Activated CD8-positive, alpha-beta memory T cell treated with anti-CD3 and anti-CD28 coated beads, Interleukin-2, amount 10 ng/mL, durations not matched to agents 7 days and 5 days (primary cell): Measurements from ENCODE around the gene TERT. TPM values are rescaled to one million over a fixed set of nuclear protein-coding genes. Genes with fewer than 3 reads are reported as not detected.
A peak's percentile ranks its signal among the peaks of the same experiment; 100 is the strongest.

Experiments
- ATAC-seq: fragments of 150-1000 bp; cut with Tn5 transposase; one replicate; pipeline ENCODE4 v1.10.0; 2021; ENCODE audit warnings: moderate library complexity
- CTCF ChIA-PET: fragments of 350-600 bp; sonication (Branson Sonifier 250); formaldehyde crosslinking; loops from one replicate; lab custom pipeline; 2021; ENCODE audit warnings: antibody characterized with exemption; lab: Charles Lee
- DNase-seq: peaks from one replicate; pipeline ENCODE4 v3.0.0-alpha.2; 2020
- H3K27ac Mint-ChIP-seq: one replicate; pipeline ENCODE4 v1.8.0; 2021; ENCODE audit warnings: mild to moderate bottlenecking, mixed read lengths
- H3K27me3 Mint-ChIP-seq: one replicate; pipeline ENCODE4 v1.8.0; 2021; ENCODE audit warnings: mixed read lengths
- H3K36me3 Mint-ChIP-seq: one replicate; pipeline ENCODE4 v1.8.0; 2021; ENCODE audit warnings: mild to moderate bottlenecking, mixed read lengths
- H3K4me1 Mint-ChIP-seq: one replicate; pipeline ENCODE4 v1.8.0; 2021; ENCODE audit warnings: mixed read lengths
- H3K4me3 Mint-ChIP-seq: one replicate; pipeline ENCODE4 v1.8.0; 2021; ENCODE audit warnings: mild to moderate bottlenecking, moderate library complexity, mixed read lengths
- H3K9me3 Mint-ChIP-seq: one replicate; pipeline ENCODE4 v1.8.0; 2022; ENCODE audit warnings: low read depth, mixed read lengths
- total RNA-seq, 2 experiments: library from RNA; stranded (reverse); gene quantifications; one replicate each; pipeline ENCODE4 v1.2.3, GENCODE V29; 2021

Gene TERT
- total RNA-seq, 2 experiments from 2014 or later, result 0.82 to 1.5 TPM

DNA sequence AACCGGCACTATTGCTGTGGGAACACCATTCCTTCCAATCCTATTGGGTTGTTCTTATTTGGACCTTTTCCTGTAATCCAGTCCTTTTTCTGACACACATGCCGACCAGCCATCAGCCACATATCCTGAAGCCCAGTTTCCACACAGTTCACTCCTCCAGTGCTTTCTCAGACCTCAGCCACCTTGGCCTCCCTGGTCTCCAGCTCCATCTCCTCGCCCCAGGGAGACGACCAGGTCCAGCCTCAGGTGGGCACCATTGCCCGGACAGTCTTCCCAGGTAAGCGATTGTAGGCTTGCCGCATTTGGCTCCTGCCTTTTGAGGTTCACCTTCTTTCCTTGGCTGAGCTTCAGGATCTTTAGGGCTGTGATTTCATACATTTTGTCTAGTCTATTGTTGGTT is 15.2 kb upstream of the TERT start:
- CTCF ChIA-PET, result interaction anchor here (1.1 to 1.6 kb wide), 2 partner anchors 34 to 70 kb away, joined by 3 read pairs; partner anchors contain the start of gene CLPTM1L
- Mint-ChIP-seq H3K4me3 (no peak overlapping the region), H3K27ac (no peak overlapping the region), H3K4me1 (peaks cover 39% of the 10 kb centered on the region), H3K9me3 (peaks cover 9% of the 10 kb centered on the region), H3K36me3 (peaks cover 14% of the 10 kb centered on the region), H3K27me3 (peaks cover 23% of the 10 kb centered on the region)
- DNase-seq (no peak), ATAC-seq (no peak)

DNA sequence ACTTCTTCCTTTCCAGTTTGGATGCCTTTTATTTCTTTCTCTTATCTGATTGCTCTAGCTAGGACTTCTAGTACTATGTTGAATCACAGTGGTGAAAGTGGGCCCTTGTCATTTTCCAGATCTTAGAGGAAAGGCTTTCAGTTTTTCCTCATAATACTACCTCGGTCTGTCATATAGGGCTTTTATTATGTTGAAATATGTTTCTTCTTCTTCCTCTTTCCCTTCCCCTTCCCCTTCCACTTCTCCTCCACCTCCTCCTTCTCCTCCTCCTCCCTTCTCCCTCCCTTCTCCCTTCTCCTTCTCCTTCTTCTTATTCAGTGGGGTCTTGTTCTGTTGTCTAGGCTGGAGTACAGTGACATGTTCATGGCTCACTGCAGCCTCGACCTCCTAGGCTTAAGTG is 9.2 kb upstream of the TERT start:
- no peak overlapping the region for H3K4me3 Mint-ChIP-seq
- no peak for ATAC-seq
- H3K9me3 Mint-ChIP-seq, result no peaks in the 10 kb centered on the region
- CTCF ChIA-PET, result interaction anchor here (1.1 kb wide), 1 partner anchor 9 kb away, joined by 3 read pairs; no protein-coding TSS in a partner anchor
- peaks cover 36% of the 10 kb centered on the region for H3K27me3 Mint-ChIP-seq
- H3K36me3 Mint-ChIP-seq, result no peaks in the 10 kb centered on the region
- no peak overlapping the region for H3K27ac Mint-ChIP-seq
- no peaks in the 10 kb centered on the region for H3K4me1 Mint-ChIP-seq
- no peak for DNase-seq

DNA sequence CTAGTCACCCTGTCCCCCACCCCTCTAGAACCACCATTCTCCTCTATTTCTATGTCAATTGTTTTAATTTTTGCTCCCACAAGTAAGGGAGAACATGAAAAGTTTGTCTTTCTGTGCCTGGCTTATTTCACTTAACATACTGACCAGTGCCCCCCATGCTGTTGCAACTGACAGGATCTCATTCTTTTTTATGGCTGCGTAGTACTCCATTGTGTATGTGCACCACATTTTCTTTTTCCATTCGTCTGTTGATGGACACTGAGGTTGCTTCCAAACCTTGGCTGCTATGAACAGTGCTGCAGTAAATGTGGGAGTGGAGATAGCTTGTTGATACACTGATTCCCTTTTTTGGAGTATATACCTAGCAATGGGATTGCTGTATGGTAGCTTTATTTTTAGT is 7.4 kb upstream of the TERT start:
- H3K4me1 Mint-ChIP-seq, result no peaks in the 10 kb centered on the region
- H3K4me3 Mint-ChIP-seq, result no peak overlapping the region
- DNase-seq (no peak), ATAC-seq (no peak)
- H3K36me3 Mint-ChIP-seq, result no peaks in the 10 kb centered on the region
- peaks cover 34% of the 10 kb centered on the region for H3K27me3 Mint-ChIP-seq
- no peak overlapping the region for H3K27ac Mint-ChIP-seq
- CTCF ChIA-PET, result interaction anchor here (1.2 kb wide), 1 partner anchor 8 kb away, joined by 3 read pairs; no protein-coding TSS in a partner anchor
- no peaks in the 10 kb centered on the region for H3K9me3 Mint-ChIP-seq

DNA sequence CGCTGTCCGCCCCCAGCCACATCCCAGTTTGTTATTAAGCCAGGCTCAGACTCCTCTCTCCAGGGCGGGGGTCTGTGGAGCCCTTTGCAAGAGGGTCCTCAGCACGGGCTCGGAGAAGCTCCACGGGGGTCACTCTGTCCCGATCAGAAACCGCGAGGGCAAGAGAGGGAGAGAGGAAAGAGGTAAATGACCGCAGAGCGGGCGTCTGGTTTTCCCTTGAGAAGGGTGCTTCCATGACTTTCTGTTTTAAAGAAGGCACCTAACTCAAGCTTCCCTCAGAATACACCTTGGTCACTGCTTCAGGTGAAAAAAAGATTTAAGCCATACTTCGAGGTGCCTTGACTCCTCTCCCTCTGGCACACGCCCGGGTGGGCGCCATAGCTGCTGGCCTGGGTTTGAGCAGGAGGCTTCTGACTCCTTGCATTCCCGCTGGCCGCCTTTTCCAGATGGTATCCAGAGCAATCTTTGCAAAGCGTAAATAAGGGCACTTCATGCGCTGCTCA is 5.8 kb upstream of the TERT start:
- Mint-ChIP-seq H3K36me3 (no peaks in the 10 kb centered on the region), H3K4me3 (no peak overlapping the region), H3K27me3 (peaks cover 45% of the 10 kb centered on the region), H3K27ac (no peak overlapping the region), H3K4me1 (no peaks in the 10 kb centered on the region), H3K9me3 (no peaks in the 10 kb centered on the region)
- ATAC-seq (no peak), DNase-seq (no peak)
- CTCF ChIA-PET, result no interaction called here

DNA sequence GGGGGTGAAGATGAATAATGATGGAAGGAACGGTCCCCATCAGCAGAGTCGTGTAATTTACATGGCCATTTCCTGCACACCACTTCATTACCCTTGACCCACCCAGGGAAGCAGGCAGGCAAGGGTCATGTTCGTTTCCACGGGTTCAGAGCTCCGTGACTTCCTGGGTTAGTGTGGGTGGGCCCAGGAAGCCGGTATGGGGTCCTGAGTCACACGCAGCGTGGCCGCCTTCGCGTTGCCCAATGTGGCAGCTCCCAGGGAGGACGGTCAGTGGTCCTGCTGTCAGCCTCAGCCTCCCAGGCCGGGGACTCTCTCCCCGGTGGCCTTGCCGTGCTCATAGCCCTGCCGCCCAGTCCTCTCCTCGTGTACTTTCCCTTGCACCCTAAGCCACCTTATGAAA is 5.1 kb upstream of the TERT start:
- Mint-ChIP-seq H3K27ac (no peak overlapping the region), H3K36me3 (no peaks in the 10 kb centered on the region), H3K4me1 (no peaks in the 10 kb centered on the region), H3K9me3 (no peaks in the 10 kb centered on the region), H3K4me3 (no peak overlapping the region), H3K27me3 (peaks cover 42% of the 10 kb centered on the region)
- no peak for DNase-seq
- CTCF ChIA-PET, result no interaction called here
- no peak for ATAC-seq

DNA sequence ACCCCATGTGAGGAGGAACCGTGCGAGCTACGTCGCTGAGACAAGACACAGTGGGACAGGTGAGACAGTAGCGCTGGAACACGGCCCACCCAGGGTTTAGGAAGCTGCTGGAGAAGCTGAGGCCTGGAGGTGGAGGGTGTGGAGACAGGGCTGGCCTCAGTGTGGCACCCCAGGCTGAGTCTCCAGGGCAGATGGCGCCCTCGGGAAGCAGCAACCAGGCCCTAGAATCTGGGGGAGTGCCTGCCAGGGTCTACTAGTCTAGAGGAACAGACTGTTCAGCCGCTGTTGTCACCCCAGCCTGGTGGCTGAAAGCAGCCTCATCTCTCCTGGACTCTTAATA is 4.6 kb upstream of the TERT start:
- peaks cover 38% of the 10 kb centered on the region for H3K27me3 Mint-ChIP-seq
- ATAC-seq (no peak), DNase-seq (no peak)
- H3K4me1 Mint-ChIP-seq, result no peaks in the 10 kb centered on the region
- H3K36me3 Mint-ChIP-seq, result no peaks in the 10 kb centered on the region
- no peak overlapping the region for H3K4me3 Mint-ChIP-seq
- no peaks in the 10 kb centered on the region for H3K9me3 Mint-ChIP-seq
- H3K27ac Mint-ChIP-seq, result no peak overlapping the region
- CTCF ChIA-PET, result no interaction called here

DNA sequence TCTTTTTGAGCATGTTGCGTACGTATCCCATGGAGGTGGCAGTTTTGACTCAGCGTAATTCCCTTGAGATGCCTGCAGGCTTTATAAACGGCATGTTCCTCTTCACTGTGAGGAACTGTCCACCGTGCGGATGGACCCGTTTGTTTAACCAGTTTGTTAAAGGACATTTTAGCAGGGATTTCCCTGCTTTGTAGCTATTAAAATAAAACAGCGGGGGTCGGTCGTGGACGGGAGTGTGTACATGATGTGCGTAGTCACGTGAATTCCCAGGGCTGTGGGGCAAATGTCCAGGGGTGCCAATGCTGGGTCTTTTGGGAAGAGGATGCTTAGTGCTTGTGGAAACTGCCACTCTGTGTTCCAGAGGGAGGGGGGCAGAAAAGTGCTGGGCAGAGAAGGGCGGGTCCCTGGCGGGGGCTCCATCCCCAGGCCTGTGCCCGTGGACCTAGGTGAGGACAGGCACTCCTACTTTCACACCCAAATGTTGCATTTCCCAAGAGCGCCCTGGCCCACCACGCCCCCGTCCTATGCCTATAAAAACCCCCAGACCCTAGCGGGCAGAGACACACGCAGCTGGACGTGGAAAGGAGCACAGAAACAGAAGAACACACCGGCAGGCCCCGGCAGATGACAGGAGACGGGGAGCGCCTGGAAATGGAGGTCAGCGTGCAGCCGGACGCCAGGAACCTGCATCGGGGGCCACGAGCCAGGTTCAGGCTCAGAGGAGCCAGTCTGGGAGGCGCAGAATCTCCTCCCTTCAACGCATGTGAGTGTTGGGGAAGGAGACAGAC is 4.0 kb upstream of the TERT start:
- ATAC-seq (no peak), DNase-seq (no peak)
- CTCF ChIA-PET, result no interaction called here
- Mint-ChIP-seq H3K4me1 (no peaks in the 10 kb centered on the region), H3K27me3 (peaks cover 33% of the 10 kb centered on the region), H3K4me3 (no peak overlapping the region), H3K36me3 (no peaks in the 10 kb centered on the region), H3K27ac (no peak overlapping the region), H3K9me3 (no peaks in the 10 kb centered on the region)

DNA sequence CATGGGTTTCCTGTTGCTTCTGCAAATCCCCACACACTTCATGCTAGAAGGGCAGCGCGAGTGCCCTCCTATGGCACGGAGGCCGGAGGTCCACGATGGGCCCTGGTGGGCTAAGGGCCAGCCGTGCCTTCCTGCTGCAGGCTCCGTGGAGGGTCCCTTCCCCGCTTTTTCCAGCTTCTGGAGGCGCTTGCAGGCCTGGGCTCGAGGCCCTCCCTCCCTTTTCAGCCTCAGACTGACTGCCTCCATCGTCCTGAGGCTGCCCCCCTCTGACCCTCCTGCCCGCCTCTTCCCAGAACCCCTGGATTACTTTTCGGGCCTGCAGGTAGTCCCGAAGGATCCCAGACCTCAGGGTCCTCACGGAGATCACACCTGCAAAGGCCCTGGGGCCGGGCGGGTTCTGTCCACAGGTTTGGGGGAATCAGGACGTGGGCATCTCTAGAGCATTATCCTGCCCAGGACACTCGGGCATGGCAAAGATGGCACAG is 3.2 kb upstream of the TERT start:
- Mint-ChIP-seq H3K4me1 (peaks cover 2% of the 10 kb centered on the region), H3K36me3 (no peaks in the 10 kb centered on the region), H3K4me3 (no peak overlapping the region), H3K27ac (no peak overlapping the region), H3K9me3 (no peaks in the 10 kb centered on the region), H3K27me3 (peaks cover 28% of the 10 kb centered on the region)
- ATAC-seq (no peak), DNase-seq (no peak)
- CTCF ChIA-PET, result no interaction called here

DNA sequence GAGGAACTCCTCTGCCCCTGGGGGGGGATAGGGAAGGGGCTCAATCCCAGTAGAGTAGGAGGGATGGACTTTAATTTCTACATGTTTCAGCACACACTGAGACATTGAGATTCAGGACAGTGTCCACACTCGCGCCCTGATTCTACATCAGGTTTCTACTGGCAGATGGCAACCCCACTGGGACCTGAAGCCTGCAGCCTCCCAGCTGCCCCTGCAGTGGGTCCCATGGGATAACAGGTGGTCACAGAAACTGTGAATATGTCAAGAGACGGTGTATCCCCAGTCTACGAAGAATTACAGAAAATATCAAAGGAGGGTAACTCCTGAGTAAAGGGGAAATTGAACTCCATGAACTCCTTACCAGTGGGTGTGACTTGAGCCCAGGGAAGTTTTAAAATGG is 2.4 kb upstream of the TERT start:
- Mint-ChIP-seq H3K27ac (no peak overlapping the region), H3K4me3 (no peak overlapping the region), H3K36me3 (no peaks in the 10 kb centered on the region), H3K4me1 (peaks cover 2% of the 10 kb centered on the region), H3K27me3 (peaks cover 19% of the 10 kb centered on the region), H3K9me3 (no peaks in the 10 kb centered on the region)
- ATAC-seq (no peak), DNase-seq (no peak)
- CTCF ChIA-PET, result no interaction called here

DNA sequence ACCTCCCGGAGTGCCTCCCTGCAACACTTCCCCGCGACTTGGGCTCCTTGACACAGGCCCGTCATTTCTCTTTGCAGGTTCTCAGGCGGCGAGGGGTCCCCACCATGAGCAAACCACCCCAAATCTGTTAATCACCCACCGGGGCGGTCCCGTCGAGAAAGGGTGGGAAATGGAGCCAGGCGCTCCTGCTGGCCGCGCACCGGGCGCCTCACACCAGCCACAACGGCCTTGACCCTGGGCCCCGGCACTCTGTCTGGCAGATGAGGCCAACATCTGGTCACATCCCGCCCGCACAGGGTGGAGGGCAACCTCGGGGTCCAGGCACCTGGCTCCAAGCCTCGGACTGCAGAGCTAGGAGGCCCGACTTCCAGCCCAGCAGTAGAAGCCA is 776 bp upstream of the TERT start:
- Mint-ChIP-seq H3K9me3 (no peaks in the 10 kb centered on the region), H3K4me3 (no peak overlapping the region), H3K27me3 (peaks cover 15% of the 10 kb centered on the region), H3K27ac (no peak overlapping the region), H3K36me3 (no peaks in the 10 kb centered on the region), H3K4me1 (peaks cover 2% of the 10 kb centered on the region)
- CTCF ChIA-PET, result no interaction called here
- ATAC-seq (no peak), DNase-seq (no peak)

DNA sequence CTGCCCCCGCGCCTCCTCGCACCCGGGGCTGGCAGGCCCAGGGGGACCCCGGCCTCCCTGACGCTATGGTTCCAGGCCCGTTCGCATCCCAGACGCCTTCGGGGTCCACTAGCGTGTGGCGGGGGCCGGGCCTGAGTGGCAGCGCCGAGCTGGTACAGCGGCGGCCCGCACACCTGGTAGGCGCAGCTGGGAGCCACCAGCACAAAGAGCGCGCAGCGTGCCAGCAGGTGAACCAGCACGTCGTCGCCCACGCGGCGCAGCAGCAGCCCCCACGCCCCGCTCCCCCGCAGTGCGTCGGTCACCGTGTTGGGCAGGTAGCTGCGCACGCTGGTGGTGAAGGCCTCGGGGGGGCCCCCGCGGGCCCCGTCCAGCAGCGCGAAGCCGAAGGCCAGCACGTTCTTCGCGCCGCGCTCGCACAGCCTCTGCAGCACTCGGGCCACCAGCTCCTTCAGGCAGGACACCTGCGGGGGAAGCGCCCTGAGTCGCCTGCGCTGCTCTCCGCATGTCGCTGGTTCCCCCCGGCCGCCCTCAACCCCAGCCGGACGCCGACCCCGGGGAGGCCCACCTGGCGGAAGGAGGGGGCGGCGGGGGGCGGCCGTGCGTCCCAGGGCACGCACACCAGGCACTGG is 548 bp downstream of the TERT start:
- peaks cover 2% of the 10 kb centered on the region for H3K4me1 Mint-ChIP-seq
- no peaks in the 10 kb centered on the region for H3K9me3 Mint-ChIP-seq
- no peak overlapping the region for H3K4me3 Mint-ChIP-seq
- ATAC-seq (peak; percentile 28), DNase-seq (no peak)
- H3K27ac Mint-ChIP-seq, result no peak overlapping the region
- peaks cover 15% of the 10 kb centered on the region for H3K27me3 Mint-ChIP-seq
- H3K36me3 Mint-ChIP-seq, result no peaks in the 10 kb centered on the region
- CTCF ChIA-PET, result interaction anchor here (1.0 kb wide), 1 partner anchor 9 kb away, joined by 3 read pairs; no protein-coding TSS in a partner anchor

DNA sequence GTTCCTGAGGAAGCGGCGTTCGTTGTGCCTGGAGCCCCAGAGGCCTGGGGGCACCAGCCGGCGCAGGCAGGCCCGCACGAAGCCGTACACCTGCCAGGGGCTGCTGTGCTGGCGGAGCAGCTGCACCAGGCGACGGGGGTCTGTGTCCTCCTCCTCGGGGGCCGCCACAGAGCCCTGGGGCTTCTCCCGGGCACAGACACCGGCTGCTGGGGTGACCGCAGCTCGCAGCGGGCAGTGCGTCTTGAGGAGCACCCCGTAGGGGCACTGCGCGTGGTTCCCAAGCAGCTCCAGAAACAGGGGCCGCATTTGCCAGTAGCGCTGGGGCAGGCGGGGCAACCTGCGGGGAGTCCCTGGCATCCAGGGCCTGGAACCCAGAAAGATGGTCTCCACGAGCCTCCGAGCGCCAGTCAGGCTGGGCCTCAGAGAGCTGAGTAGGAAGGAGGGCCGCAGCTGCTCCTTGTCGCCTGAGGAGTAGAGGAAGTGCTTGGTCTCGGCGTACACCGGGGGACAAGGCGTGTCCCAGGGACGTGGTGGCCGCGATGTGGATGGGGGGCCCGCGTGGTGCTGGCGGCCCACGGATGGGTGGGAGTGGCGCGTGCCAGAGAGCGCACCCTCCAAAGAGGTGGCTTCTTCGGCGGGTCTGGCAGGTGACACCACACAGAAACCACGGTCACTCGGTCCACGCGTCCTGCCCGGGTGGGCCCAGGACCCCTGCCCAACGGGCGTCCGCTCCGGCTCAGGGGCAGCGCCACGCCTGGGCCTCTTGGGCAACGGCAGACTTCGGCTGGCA is 1.3 kb downstream of the TERT start:
- peaks cover 2% of the 10 kb centered on the region for H3K4me1 Mint-ChIP-seq
- peaks cover 15% of the 10 kb centered on the region for H3K27me3 Mint-ChIP-seq
- H3K27ac Mint-ChIP-seq, result no peak overlapping the region
- H3K4me3 Mint-ChIP-seq, result no peak overlapping the region
- DNase-seq (no peak), ATAC-seq (no peak)
- peaks cover 1% of the 10 kb centered on the region for H3K36me3 Mint-ChIP-seq
- no peaks in the 10 kb centered on the region for H3K9me3 Mint-ChIP-seq
- CTCF ChIA-PET, result interaction anchor here (1.0 kb wide), 1 partner anchor 9 kb away, joined by 3 read pairs; no protein-coding TSS in a partner anchor

DNA sequence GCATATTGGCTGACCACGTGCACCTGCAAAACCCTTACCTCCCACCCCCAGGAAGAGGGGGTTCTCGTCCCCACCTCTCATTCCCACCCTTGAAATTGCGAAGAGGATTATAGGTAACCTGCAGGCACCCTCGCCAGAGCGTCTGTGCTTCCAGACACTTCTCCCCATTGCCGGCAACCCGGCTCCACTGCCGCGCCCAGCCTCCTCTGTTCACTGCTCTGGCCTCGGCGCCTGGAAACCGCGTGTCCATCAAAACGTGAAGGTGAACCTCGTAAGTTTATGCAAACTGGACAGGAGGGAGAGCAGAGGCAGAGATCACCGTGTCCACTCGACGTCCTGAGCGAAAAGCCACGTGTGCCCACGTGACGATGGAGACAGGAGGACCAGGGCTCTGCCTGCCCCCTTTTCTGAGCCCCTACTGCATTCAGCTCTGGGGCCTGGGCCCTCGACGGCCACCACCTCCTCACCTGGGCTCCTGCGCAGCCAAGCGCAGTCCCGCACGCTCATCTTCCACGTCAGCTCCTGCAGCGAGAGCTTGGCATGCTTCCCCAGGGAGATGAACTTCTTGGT is 1.9 kb downstream of the TERT start:
- peaks cover 15% of the 10 kb centered on the region for H3K27me3 Mint-ChIP-seq
- no peak overlapping the region for H3K27ac Mint-ChIP-seq
- peaks cover 5% of the 10 kb centered on the region for H3K36me3 Mint-ChIP-seq
- DNase-seq, result no peak
- CTCF ChIA-PET, result no interaction called here
- no peak overlapping the region for H3K4me3 Mint-ChIP-seq
- no peak for ATAC-seq
- peaks cover 2% of the 10 kb centered on the region for H3K4me1 Mint-ChIP-seq
- H3K9me3 Mint-ChIP-seq, result peaks cover 5% of the 10 kb centered on the region
